Mucosa of descending colon (tissue), 3 donors: ENCODE data around the gene ATAD3B. TPM values are rescaled to one million over a fixed set of nuclear protein-coding genes. Genes with fewer than 3 reads are reported as not detected.
"Not testable (repeated sequence)": the region's sequence is repeated elsewhere in the genome, so short reads cannot be mapped to it uniquely, and the experiment has no call there.

Experiments
- ATAC-seq: fragments of 200-7000 bp; cut with Tn5 transposase; one replicate; pipeline ENCODE4 v1.9.1; 2020; ENCODE audit warnings: mild to moderate bottlenecking, moderate library complexity
- DNase-seq, 3 donors: peaks; one replicate each; pipeline ENCODE4 v3.0.0-alpha.2; 2020
- H3K36me3 ChIP-seq: fragments of 200-600 bp; one replicate; pipeline ENCODE4 v1.8.0; 2021; ENCODE audit warnings: low read depth, mild to moderate bottlenecking
- H3K4me1 ChIP-seq: fragments of 200-600 bp; one replicate; pipeline ENCODE4 v1.8.0; 2021; ENCODE audit warnings: low read depth, mild to moderate bottlenecking
- H3K4me3 ChIP-seq: fragments of 200-600 bp; one replicate; pipeline ENCODE4 v1.8.0; 2021; ENCODE audit warnings: mild to moderate bottlenecking
- H3K9me3 ChIP-seq: fragments of 200-600 bp; one replicate; pipeline ENCODE4 v1.8.0; 2021; ENCODE audit warnings: mild to moderate bottlenecking
- CTCF ChIP-seq: fragments of 200-600 bp; IDR thresholded peaks from one replicate; pipeline ENCODE4 v1.8.0; 2022; ENCODE audit warnings: antibody characterized with exemption, mild to moderate bottlenecking
- intact Hi-C, 2 donors: fragments of 100-400 bp; cut with DNase I in 1 of 2; cut with micrococcal nuclease in 1 of 2; formaldehyde crosslinking; loops; one replicate each; pipeline versions ENCODE4 v1.11.0 to v1.11.1; 2022; cut with DNase I, micrococcal nuclease
- total RNA-seq, 3 donors: library from RNA; stranded (reverse); fragmentation: NEBNext Ultra II Directional in 2 of 3; extraction: Animal tissue kit (Norgen Biotek cat#: 25700) in 2 of 3; gene quantifications; one replicate each; pipeline versions ENCODE4 v1.2.1 to v1.2.4, GENCODE V29; 2021 to 2023
- donor health status: DM: no; HTN: no; CAD: no; lungs with moderate emphysema.
- donor health status: DM: no; HTN: no; CAD: no.
- donor health status: DM: no; HTN: yes; CAD: no.

The ATAD3B gene
- total RNA-seq, 3 donors from 2014 or later = 22.8 to 30.9 (median 25.4) TPM

- TF ChIP-seq CTCF = no peak
- Histone ChIP-seq H3K36me3 (no peaks in the 10 kb centered on the region), H3K4me1 (no peaks in the 10 kb centered on the region), H3K9me3 (no peaks in the 10 kb centered on the region), H3K4me3 (no peak overlapping the region)
- ATAC-seq (no peak), DNase-seq (no peak)
- intact Hi-C loops = no loop called here
These were observed 49.8 kb downstream of the ATAD3B start for GRCh38 chr1:1521331-1521730.

GRCh38 chr1:1522536-1522935 is 51.0 kb downstream of the ATAD3B start:
- ATAC-seq, H3K4me3 ChIP-seq, intact Hi-C loops, DNase-seq, H3K36me3 ChIP-seq, H3K4me1 ChIP-seq, H3K9me3 ChIP-seq: not testable (repeated sequence)

DNA sequence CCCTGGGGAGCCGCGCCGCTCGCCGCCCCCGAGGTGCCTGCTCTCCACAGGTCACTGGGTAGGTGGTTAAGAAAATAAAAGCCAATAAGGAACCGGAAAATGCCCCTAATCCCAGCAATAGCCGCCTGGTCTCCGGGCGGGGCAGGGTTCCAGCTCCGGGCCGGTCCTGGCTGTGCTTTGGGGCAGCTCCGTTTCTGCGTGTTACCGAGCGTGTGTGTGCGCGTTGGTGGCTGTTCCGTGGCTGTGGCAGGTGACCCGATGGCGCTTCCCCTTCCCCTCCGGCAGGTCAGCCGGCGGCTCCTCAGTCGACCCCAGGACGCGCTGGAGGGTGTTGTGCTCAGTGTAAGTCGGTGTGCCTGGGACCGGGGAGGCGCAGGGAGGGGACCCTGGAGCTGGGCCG is 51.7 kb downstream of the ATAD3B start:
- H3K9me3 ChIP-seq, intact Hi-C loops, DNase-seq, H3K36me3 ChIP-seq, H3K4me3 ChIP-seq, ATAC-seq, H3K4me1 ChIP-seq: not testable (repeated sequence)

- H3K4me1 ChIP-seq, ATAC-seq, H3K4me3 ChIP-seq, DNase-seq, H3K36me3 ChIP-seq, intact Hi-C loops, H3K9me3 ChIP-seq: not testable (repeated sequence)
These were observed 52.1 kb downstream of the ATAD3B start for GRCh38 chr1:1523651-1524050.

DNA sequence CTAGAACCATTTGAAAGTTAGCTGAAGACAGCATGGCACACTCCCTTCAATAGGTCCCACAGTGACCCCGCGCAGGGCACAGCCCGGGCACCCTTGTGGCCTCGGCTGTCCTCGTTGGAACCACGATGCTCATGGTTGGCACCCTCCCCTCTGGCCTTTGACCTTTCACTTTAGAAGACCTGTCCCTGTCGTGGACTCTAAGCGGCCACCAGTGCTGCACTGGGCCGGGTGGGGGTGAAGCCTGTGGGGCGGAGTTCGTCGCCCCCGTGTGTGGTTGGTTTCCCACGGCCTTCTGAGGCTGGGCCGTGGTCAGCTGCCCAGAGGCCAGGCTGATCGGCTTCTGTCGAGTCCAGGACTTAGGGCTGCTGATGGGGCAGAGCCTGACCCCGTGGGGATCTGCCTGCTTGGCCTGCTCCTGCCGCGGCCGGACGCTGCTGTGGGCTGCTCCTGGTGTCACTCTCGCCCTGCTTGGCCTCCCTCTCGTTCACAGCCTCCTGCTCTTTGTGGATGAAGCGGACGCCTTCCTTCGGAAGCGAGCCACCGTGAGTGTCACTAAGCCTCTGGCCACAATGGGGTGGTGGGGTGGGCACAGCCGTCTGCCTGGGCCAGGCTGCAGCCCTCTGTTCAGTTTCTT is 53.3 kb downstream of the ATAD3B start:
- intact Hi-C loops, DNase-seq, H3K4me3 ChIP-seq, H3K4me1 ChIP-seq, H3K9me3 ChIP-seq, H3K36me3 ChIP-seq, ATAC-seq: not testable (repeated sequence)

- H3K4me1 ChIP-seq, ATAC-seq, H3K9me3 ChIP-seq, intact Hi-C loops, DNase-seq, H3K4me3 ChIP-seq, H3K36me3 ChIP-seq: not testable (repeated sequence)
These were observed 54.9 kb downstream of the ATAD3B start for GRCh38 chr1:1526476-1526875.

- Histone ChIP-seq H3K9me3 (peaks cover 13% of the 10 kb centered on the region), H3K4me1 (no peaks in the 10 kb centered on the region), H3K36me3 (no peaks in the 10 kb centered on the region), H3K4me3 (no peak overlapping the region)
- ATAC-seq (no peak), DNase-seq (no peak)
- intact Hi-C loops = no loop called here
- no peak for TF ChIP-seq CTCF
These were observed 55.7 kb downstream of the ATAD3B start for GRCh38 chr1:1527092-1527816.

DNA sequence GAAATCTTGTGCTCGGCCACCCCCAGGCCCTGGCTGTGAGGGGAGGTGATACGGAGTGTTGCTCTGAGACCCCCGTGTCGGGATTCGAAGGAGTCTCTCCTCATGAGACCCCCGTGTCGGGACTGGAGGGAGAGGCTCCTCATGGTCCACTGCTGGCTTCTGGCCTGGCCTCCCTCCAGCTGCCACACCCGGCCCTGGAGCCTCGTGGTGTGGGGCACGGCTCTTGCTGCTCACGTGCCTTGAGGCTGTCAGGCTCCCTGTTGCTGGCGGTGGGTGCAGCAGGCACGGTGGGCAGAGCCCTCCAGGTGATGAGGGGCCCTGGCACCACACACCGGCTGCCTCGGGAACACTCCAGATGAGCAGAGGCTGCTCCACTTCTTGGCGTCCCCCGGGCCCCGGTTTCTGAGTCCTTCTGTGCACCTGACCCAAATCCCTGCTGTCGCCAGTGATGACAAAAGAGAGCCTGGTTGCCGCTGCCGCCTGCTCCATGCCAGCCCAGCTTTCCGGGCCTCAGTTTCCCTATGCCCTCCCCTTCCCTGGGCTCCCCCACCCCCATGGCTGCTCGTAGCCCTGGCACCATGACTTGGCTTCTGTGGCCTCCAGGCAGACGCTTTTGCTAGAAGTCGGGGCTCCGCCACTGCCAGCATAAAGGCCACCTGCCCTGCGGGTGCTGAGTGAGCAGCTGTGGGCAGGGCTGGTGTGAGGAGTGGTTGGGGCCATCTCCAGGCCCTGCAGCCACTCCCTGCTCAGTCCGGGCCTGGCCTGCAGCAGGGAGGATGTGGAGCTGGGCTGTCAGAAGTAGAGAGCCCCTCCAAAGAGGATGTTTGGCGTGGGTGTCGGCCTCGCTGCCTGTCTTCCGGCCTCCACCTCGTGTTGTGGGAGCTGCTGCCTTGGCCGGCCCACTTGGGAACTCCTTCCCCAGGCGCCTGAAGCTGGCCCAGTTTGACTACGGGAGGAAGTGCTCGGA is 57.0 kb downstream of the ATAD3B start:
- no peak for TF ChIP-seq CTCF
- Histone ChIP-seq H3K36me3 (no peaks in the 10 kb centered on the region), H3K9me3 (peaks cover 13% of the 10 kb centered on the region), H3K4me3 (no peak overlapping the region), H3K4me1 (no peaks in the 10 kb centered on the region)
- ATAC-seq (no peak), DNase-seq (no peak)
- intact Hi-C loops = no loop called here
